GDM1 (cell line): ENCODE data around the gene ANTXR1.

Source experiments
- DNase-seq: peaks from one replicate; lab custom pipeline; 2025; lab: John Stamatoyannopoulos, UW

The ANTXR1 gene

DNA sequence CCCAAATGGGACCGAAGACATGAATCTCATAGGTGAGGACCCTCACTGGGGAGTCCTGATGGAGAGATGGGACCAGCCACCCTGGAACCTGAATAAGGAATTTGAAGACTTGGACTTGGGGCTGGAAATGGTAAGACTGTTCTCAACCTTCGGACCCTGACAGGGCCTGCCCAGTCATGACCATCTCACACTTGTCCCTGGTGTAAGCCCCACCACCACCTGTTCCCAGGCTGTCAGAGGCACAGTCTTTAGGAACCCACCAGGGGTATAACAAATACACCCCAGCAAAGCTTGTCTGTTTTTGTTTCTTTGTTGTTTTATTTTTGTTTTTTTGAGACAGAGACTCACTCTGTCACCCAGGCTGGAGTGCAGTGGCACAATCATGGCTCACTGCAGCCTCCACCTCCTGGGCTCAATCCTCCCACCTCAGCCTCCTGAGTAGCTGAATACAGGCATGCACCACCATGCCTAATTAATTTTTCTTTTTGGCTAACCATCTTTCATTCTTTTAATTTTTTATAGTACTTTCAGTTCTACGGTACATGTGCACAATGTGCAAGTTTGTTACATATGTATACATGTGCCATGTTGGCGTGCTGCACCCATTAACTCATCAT, 267.9 kb downstream of the ANTXR1 start:
- no peak for DNase-seq

DNA sequence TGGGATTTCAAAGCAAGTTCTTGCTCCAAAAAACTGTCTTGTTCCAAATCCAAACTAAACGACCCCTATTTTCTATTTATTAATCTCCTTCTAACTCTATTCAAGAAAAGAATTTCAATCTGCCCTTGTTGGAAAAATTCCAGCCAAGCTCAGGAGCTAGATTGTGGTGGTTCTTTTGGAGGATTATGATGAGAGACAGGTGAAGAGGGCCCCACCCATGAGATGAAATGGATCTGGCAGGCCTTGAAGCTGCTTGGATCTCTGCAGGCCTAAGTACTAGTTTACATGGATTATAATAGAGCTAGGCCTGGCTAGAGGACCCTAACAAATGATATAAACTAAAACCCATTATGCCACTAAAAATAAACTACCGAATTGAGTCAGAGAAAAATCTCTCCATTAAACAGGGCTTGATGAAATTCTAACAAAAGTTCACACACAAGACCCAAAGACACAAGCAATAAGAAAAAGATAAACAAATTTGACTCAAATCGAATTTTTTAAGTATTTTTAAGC, 272.5 kb downstream of the ANTXR1 start:
- no peak for DNase-seq

DNA sequence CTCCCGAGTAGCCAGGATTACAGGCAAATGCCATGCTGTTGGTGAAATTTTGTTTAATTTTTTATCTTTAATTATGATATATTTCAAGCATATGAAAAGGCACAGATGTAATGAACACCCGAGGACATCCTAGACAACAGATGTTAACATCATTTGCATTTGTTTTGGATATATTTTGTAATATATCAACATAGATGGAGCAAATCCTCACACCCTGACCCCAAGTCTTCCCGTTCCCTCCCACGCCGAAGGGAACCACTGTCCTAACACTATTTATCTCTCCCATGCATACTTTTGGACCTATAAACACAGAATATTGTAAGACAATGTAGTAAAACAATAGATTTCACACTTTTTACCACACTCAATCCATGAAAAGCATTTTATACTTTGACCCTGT, 274.6 kb downstream of the ANTXR1 start:
- no peak for DNase-seq

DNA sequence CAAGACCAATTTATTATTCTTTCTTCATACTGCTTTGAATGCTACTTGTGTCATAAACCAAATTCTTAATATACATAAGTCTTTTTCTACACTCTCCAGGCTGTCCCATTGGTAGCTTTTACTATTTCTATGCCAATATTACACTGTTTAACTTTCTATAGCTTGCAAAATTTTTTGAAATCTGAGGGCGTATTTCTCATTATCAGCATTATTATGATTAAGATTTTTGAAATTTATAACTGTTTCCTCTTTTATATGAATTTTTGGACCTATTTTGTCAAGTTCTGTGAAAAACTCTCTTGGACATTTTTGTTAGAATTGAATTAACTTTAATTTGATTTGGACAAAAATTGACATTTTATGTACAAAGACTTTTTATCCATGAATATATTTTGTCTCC, 275.4 kb downstream of the ANTXR1 start:
- DNase-seq = no peak

DNA sequence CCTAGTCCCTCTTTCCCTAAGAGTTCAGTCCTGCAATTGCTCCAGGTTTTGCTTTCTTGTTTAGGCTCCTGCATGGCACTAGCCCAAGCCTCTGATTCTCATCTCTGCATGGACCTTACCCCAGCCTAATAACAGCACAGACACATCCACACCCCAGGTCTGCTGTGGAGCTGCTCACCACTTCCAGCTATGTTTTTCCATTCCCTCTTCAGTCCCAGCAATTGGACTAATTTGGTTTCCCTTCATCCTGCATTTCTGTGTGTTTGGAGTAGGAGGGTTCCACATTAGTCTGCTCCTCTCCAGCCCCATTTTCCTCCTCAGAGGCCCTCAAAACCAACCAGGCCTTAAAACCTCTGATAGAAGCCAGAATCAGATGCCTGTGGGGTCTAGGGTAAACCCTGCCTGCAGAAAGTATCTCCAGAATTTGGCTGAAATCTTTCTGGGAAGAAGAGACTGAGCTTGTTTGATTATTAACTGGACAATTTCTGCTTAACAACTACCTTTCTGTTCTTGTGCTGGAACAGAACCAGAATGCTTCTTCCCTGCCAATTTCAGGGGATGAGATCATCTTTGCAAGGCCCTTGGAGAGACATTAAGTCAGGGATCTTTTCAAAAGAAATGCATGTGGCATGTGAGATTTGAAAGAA, 278.1 kb downstream of the ANTXR1 start:
- DNase-seq = no peak

DNA sequence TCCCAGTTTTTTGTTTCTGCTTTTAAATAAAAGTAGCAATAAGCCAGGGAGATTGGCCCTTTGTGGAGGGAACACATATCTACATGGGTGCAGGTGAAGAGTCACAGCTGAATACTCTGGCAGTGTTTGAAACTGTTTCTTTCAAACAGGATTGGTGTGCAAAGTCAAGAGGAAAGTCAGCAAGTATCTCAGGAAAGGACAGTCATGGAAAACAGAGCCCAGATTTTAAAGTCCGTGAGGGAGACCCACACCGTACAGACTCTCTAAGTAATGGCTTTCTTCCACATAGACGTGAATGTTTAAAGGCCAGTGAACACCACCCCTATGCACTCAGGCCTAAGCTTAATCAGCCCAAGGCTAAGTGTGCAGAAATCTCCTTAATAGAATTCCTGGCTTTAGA, 278.7 kb downstream of the ANTXR1 start:
- DNase-seq = no peak

DNA sequence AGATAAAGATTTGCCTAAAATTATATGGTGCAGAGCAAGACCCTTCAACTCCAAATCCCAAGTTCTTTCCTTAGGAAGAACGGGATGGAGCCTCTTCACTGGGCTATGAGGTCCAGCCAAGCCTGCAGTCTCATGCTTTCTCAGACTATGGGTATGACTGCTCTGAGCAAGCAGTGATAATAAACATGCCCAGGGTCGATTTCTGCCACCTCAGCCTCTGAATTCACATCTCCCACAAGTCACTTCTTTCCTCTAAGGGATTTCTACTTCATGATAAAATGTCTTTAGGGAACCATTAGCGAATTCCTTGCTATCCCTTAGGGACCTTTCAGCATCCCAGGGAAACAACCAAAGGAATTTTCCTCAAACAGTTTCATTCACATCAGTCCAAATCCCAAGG, 279.3 kb downstream of the ANTXR1 start:
- DNase-seq = no peak

DNA sequence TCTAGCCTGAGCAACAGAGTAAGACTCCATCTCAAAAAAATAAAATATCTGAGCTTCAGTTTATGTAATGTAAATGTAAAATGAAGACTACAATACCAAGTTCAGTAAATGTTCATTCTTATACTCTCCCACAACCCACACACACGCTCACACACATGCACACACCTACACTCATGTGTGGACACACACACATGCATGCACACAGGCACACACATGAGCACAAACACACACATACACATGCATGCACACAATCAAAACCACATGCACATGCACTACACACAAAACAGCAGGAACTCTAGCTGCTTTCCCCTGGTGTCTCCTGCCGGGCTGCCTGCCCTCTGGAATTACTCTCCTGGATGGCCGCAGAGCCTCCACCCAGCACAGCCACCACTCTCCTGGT, 283.4 kb downstream of the ANTXR1 start:
- no peak for DNase-seq

DNA sequence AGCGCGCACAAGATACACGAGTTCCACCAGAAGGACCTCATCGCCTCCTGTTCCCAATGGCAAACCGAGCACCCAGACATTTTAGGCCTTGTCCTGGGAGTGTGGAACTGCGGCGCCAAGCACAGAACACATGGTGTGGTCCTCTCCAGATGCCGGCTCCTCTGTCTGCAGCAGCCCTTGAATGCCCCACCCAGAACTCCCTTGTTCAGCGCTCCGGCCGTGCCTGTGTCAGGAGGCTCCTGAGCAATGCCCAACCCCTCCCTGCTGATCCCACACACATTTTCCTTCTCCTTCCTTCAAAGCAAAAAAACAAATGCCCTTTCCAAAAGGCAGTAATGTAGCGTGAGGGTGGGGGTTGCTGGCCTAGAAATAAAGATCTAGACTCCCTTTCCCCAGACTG, 284.2 kb downstream of the ANTXR1 start:
- DNase-seq = no peak

DNA sequence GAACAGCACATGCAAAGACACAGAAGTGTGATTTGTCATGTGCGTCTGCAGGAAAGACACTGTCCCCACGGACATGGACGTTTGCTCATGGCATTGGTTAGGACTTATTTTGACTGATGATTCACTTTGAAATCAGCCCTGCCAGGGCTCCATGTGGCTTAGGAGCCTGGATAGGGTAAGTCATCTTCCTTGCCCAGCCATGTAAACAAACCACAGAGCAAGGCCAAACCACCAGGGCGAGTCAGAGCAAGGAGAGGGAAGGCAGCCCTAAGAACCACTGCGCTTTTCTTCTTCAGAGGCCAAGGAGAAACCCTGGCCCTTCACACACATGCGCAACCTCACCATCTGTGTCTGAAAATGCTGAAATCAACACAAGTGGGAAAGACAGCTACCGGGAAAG, 285.3 kb downstream of the ANTXR1 start:
- DNase-seq = peak; percentile 34

DNA sequence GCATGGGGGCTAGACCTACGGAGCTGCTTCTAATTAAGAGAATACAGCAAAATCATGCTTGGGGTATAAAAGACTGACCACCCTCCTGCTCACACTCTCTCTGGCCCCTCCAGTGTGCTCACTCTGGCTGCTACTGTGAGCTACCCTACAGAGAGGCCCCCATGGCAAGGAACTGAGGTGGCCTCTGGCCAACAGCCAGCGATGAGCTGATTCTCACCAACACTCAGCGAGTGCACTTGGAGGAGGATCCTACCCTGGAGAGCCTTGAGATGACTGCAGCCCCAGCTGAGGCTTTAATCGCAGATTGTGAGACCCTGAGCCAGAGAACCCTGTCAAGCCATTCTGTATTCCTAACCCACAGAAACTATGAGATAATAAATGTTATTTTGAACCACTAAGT, 285.9 kb downstream of the ANTXR1 start:
- DNase-seq = no peak
